IMR-90 (cell line): Measurements from ENCODE around the gene GCNT2. TPM values are rescaled to one million over a fixed set of nuclear protein-coding genes. Genes with fewer than 3 reads are reported as not detected.

ENCODE experiments used
- ATAC-seq: fragments of 200-7000 bp; cut with Tn5 transposase; 2 replicates; pipeline ENCODE4 v1.9.1; 2020; ENCODE audit warnings: low read depth, mild to moderate bottlenecking, moderate library complexity
- BruUV-seq: library from RNA; stranded (reverse); fragments of 400-500 nt; replicated peaks from 2 replicates; lab custom pipeline; 2021; lab: Mats Ljungman, UMichigan
- CTCF ChIA-PET: fragments of 300-600 bp; formaldehyde crosslinking; extraction: SDS; loops from one replicate; lab custom pipeline; 2021; ENCODE audit warnings: antibody characterized with exemption; lab: Yijun Ruan, JAX
- POLR2A ChIA-PET: fragments of 300-600 bp; sonication (Branson Sonifier 250); formaldehyde crosslinking; loops from one replicate; lab custom pipeline; 2022; ENCODE audit warnings: antibody characterized with exemption; ENCODE audit not compliant: unreplicated experiment; lab: Charles Lee
- DNase-seq: peaks from one replicate; pipeline ENCODE4 v3.0.0; 2013
- H2AFZ ChIP-seq: replicated peaks from 2 replicates; pipeline ENCODE3; 2013; ENCODE audit warnings: low read length, mild to moderate bottlenecking; ENCODE audit not compliant: poor library complexity
- H2AK5ac ChIP-seq: 2 replicates; pipeline ENCODE4 v1.6.1; 2013; ENCODE audit warnings: low read depth, low read length, inconsistent platforms
- H2AK9ac ChIP-seq: replicated peaks from 2 replicates; pipeline ENCODE3; 2013; ENCODE audit warnings: mild to moderate bottlenecking, low read depth, low read length, moderate library complexity; ENCODE audit not compliant: poor library complexity
- H2BK120ac ChIP-seq: 2 replicates; pipeline ENCODE4 v1.6.1; 2013; ENCODE audit warnings: low read depth, low read length, inconsistent platforms
- H2BK15ac ChIP-seq: 3 replicates; pipeline ENCODE4 v1.6.1; 2013; ENCODE audit warnings: low read depth, low read length, inconsistent platforms
- H2BK20ac ChIP-seq: 2 replicates; pipeline ENCODE4 v1.6.1; 2013; ENCODE audit warnings: low read depth, mild to moderate bottlenecking, inconsistent platforms, low read length, moderate library complexity
- H2BK5ac ChIP-seq: 2 replicates; pipeline ENCODE4 v1.6.1; 2013; ENCODE audit warnings: mild to moderate bottlenecking, low read depth, low read length, inconsistent platforms; ENCODE audit not compliant: poor library complexity, severe bottlenecking
- H3K14ac ChIP-seq: replicated peaks from 2 replicates; pipeline ENCODE4 v1.6.1; 2013; ENCODE audit warnings: low read depth, low read length, inconsistent platforms
- H3K18ac ChIP-seq: 2 replicates; pipeline ENCODE4 v1.6.1; 2013; ENCODE audit warnings: low read depth, low read length, control low read depth
- H3K23ac ChIP-seq: 2 replicates; pipeline ENCODE4 v1.6.1; 2013; ENCODE audit warnings: low read depth, low read length, inconsistent platforms
- H3K27ac ChIP-seq: 2 replicates; pipeline ENCODE4 v1.5.1; 2013; ENCODE audit warnings: mild to moderate bottlenecking, control low read depth, low read length; ENCODE audit not compliant: insufficient read depth
- H3K27me3 ChIP-seq: 2 replicates; pipeline ENCODE4 v1.6.1; 2013; ENCODE audit warnings: low read length; ENCODE audit not compliant: control insufficient read depth, insufficient read depth
- H3K36me3 ChIP-seq: 2 replicates; pipeline ENCODE4 v1.6.1; 2013; ENCODE audit warnings: low read length, mixed read lengths; ENCODE audit not compliant: control insufficient read depth, insufficient read depth
- H3K4ac ChIP-seq: 2 replicates; pipeline ENCODE4 v1.6.1; 2013; ENCODE audit warnings: low read depth, low read length, inconsistent platforms
- H3K4me1 ChIP-seq: 2 replicates; pipeline ENCODE4 v1.6.1; 2013; ENCODE audit warnings: low read length, mixed read lengths; ENCODE audit not compliant: control insufficient read depth, insufficient read depth
- H3K4me2 ChIP-seq: 2 replicates; pipeline ENCODE4 v1.6.1; 2013; ENCODE audit warnings: low read depth, mild to moderate bottlenecking, control low read depth, low read length, moderate library complexity
- H3K4me3 ChIP-seq: 2 replicates; pipeline ENCODE4 v1.5.1; 2013; ENCODE audit warnings: low read depth, mild to moderate bottlenecking, control low read depth, low read length, moderate library complexity; ENCODE audit not compliant: insufficient read depth
- H3K56ac ChIP-seq: 2 replicates; pipeline ENCODE4 v1.6.1; 2013; ENCODE audit warnings: low read length, inconsistent platforms; ENCODE audit not compliant: insufficient read depth; ENCODE audit errors: extremely low read depth
- H3K79me1 ChIP-seq, 2 experiments: 2 replicates each; pipeline ENCODE4 v1.6.1; 2013; ENCODE audit warnings: low read length in 2 of 2, inconsistent platforms in 1 of 2, low read depth in 1 of 2
- H3K9ac ChIP-seq: 2 replicates; pipeline ENCODE4 v1.6.1; 2013; ENCODE audit warnings: low read depth, low read length, control low read depth
- H3K9me1 ChIP-seq: 2 replicates; pipeline ENCODE4 v1.6.1; 2013; ENCODE audit warnings: low read length, inconsistent platforms; ENCODE audit not compliant: insufficient read depth
- H3K9me3 ChIP-seq: 2 replicates; pipeline ENCODE4 v1.6.1; 2013; ENCODE audit warnings: low read length; ENCODE audit not compliant: control insufficient read depth, insufficient read depth
- H4K20me1 ChIP-seq: 2 replicates; pipeline ENCODE4 v1.6.1; 2013; ENCODE audit warnings: low read length, inconsistent platforms; ENCODE audit not compliant: insufficient read depth
- H4K5ac ChIP-seq: 2 replicates; pipeline ENCODE4 v1.6.1; 2013; ENCODE audit warnings: mild to moderate bottlenecking, low read depth, low read length, control low read depth
- H4K8ac ChIP-seq, 2 experiments: 2 replicates each; pipeline ENCODE4 v1.6.1; 2013; ENCODE audit warnings: low read depth in 2 of 2, low read length in 2 of 2, control low read depth in 1 of 2, inconsistent platforms in 1 of 2
- H4K91ac ChIP-seq: 2 replicates; pipeline ENCODE4 v1.6.1; 2013; ENCODE audit warnings: low read depth, low read length, inconsistent platforms; ENCODE audit not compliant: insufficient read depth
- BHLHE40 ChIP-seq: fragments of 150-350 bp; IDR thresholded peaks from 2 replicates; pipeline ENCODE4 v1.6.1; 2016; ENCODE audit warnings: mild to moderate bottlenecking, low read depth, low read length
- NFE2L2 ChIP-seq: fragments of 150-350 bp; IDR thresholded peaks from 2 replicates; pipeline ENCODE4 v1.6.1; 2016; ENCODE audit warnings: low read depth, mild to moderate bottlenecking, low read length
- RCOR1 ChIP-seq: IDR thresholded peaks from 2 replicates; pipeline ENCODE4 v1.6.1; 2012; ENCODE audit warnings: mild to moderate bottlenecking, low read length, improper control_type of control experiment; ENCODE audit not compliant: insufficient replicate concordance
- WGBS, 2 experiments: methylation state at CpG; one replicate each; pipeline versions ENCODE4 v1.1.5 to v1.1.7; 2013; ENCODE audit warnings: missing lambda C conversion rate in 2 of 2; ENCODE audit not compliant: insufficient read length in 1 of 2; ENCODE audit errors: extremely low coverage in 2 of 2; 5-methylcytosine and 5-hydroxymethylcytosine counted together
- dilution Hi-C: fragments of 300-500 bp; cut with HindIII; formaldehyde crosslinking; loops from one replicate; pipeline ENCODE4 v1.14.3; 2018; ENCODE audit warnings: low sequenced_read_pairs; ENCODE audit not compliant: unreplicated experiment
- in situ Hi-C: fragments of 300-500 bp; cut with MboI; formaldehyde crosslinking; loops from 3 replicates; pipeline ENCODE4 v1.14.3; 2019; ENCODE audit warnings: low sequenced_read_pairs, inconsistent platforms, mixed read lengths
- intact Hi-C: fragments of 100-400 bp; cut with micrococcal nuclease; formaldehyde crosslinking; loops from 2 replicates; pipeline ENCODE4 v1.10.0; 2022
- polyA plus RNA-seq, 3 experiments: library from polyadenylated mRNA; depleted of rRNA; stranded (reverse); fragments of >200 nt; gene quantifications; 2 replicates each; pipeline ENCODE4 v1.2.3, GENCODE V29; 2012; ENCODE audit warnings: low replicate concordance in 1 of 3
- total RNA-seq: library from RNA; depleted of rRNA; stranded (reverse); fragments of >200 nt; gene quantifications from 2 replicates; pipeline ENCODE4 v1.2.3, GENCODE V29; 2012

Gene GCNT2
- total and polyA plus RNA-seq, 2 of the 4 experiments (the other 2 are of a cell fraction), result 0.34 to 0.90 TPM

GRCh38 chr6:10630178-10630577, 109.0 kb downstream of the GCNT2 start:
- intact Hi-C loops (no loop called here), in situ Hi-C loops (no loop called here), dilution Hi-C loops (no loop called here)
- Histone ChIP-seq H2BK15ac (no peak overlapping the region), H2BK120ac (no peak overlapping the region), H2BK20ac (no peak overlapping the region), H3K4me3 (no peak overlapping the region), H2AK5ac (no peak overlapping the region), H3K18ac (no peak overlapping the region), H2BK5ac (no peak overlapping the region), H3K14ac (no peak overlapping the region), H3K4ac (no peak overlapping the region), H4K8ac (no peak overlapping the region), H3K27ac (no peak overlapping the region), H3K79me1 (no peaks in the 10 kb centered on the region), H2AK9ac (no peak overlapping the region), H3K56ac (no peak overlapping the region), H4K20me1 (no peaks in the 10 kb centered on the region), H3K4me1 (no peaks in the 10 kb centered on the region), H3K36me3 (no peaks in the 10 kb centered on the region), H3K9me1 (no peaks in the 10 kb centered on the region), H3K9ac (no peak overlapping the region), H3K9me3 (peaks cover 1% of the 10 kb centered on the region; the same call in 1 of the 2 replicates), H2AFZ (no peak overlapping the region), H3K23ac (no peak overlapping the region), H3K27me3 (no peaks in the 10 kb centered on the region), H4K5ac (no peak overlapping the region), H3K4me2 (no peak overlapping the region), H4K91ac (no peak overlapping the region)
- WGBS, 2 experiments, result 100% methylated on average over 1 of the region's 1 CpG; no CpG with 5 or more reads in 1 of the 2 experiments
- POLR2A ChIA-PET, result no interaction called here
- DNase-seq (no peak), ATAC-seq (no peak)
- TF ChIP-seq BHLHE40 (no peak), RCOR1 (no peak), NFE2L2 (no peak)
- CTCF ChIA-PET, result interaction anchor here (0.6 to 0.7 kb wide), 3 partner anchors 110 to 192 kb away, joined by 3 to 4 read pairs (median 4); no protein-coding TSS in a partner anchor
- no TSS peak for BruUV-seq
